GM21515 (cell line): ENCODE measurements around the gene EMP1.
A peak's percentile ranks its signal among the peaks of the same experiment; 100 is the strongest.

Experiments used
- ATAC-seq: cut with Tn5 transposase; IDR thresholded peaks from one replicate; pipeline ENCODE4 v1.9.1; 2021; ENCODE audit not compliant: unreplicated experiment

EMP1 gene

GRCh38 chr12:13171921-13172859 lies 24.3 kb upstream of the EMP1 start:
- no peak for ATAC-seq

GRCh38 chr12:13173012-13173932 lies 23.3 kb upstream of the EMP1 start:
- ATAC-seq, result peak; percentile 94

GRCh38 chr12:13175499-13175898 lies 21.0 kb upstream of the EMP1 start:
- ATAC-seq, result no peak

- ATAC-seq, result no peak
These were observed 20.3 kb upstream of the EMP1 start for GRCh38 chr12:13176256-13176655.

- ATAC-seq, result no peak
These were observed 19.2 kb upstream of the EMP1 start for GRCh38 chr12:13177373-13177772.

GRCh38 chr12:13177906-13178305 lies 18.6 kb upstream of the EMP1 start:
- no peak for ATAC-seq

GRCh38 chr12:13178568-13179210 lies 17.8 kb upstream of the EMP1 start:
- no peak for ATAC-seq

GRCh38 chr12:13179211-13180074 lies 17.1 kb upstream of the EMP1 start:
- no peak for ATAC-seq

GRCh38 chr12:13181375-13182070 lies 15.0 kb upstream of the EMP1 start:
- no peak for ATAC-seq

- no peak for ATAC-seq
These were observed 13.6 kb upstream of the EMP1 start for GRCh38 chr12:13182881-13183280.

GRCh38 chr12:13183620-13184019 lies 12.9 kb upstream of the EMP1 start:
- ATAC-seq, result no peak

GRCh38 chr12:13186302-13186701 lies 10.2 kb upstream of the EMP1 start:
- ATAC-seq, result no peak

GRCh38 chr12:13187399-13187798 lies 9.1 kb upstream of the EMP1 start:
- ATAC-seq, result no peak

- no peak for ATAC-seq
These were observed 7.3 kb upstream of the EMP1 start for GRCh38 chr12:13189264-13189663.

- no peak for ATAC-seq
These were observed 6.3 kb upstream of the EMP1 start for GRCh38 chr12:13190275-13190674.

- ATAC-seq, result no peak
These were observed 3.8 kb upstream of the EMP1 start for GRCh38 chr12:13192719-13193118.

- ATAC-seq, result no peak
These were observed 2.9 kb upstream of the EMP1 start for GRCh38 chr12:13193505-13194231.

GRCh38 chr12:13194401-13195110 lies 2.0 kb upstream of the EMP1 start:
- ATAC-seq, result no peak
